GM12875 (cell line): ENCODE measurements around the gene CRYBB3.

Experiments used
- H3K4me3 ChIP-seq: one replicate; pipeline ENCODE4 v1.5.1; 2011; ENCODE audit warnings: low read depth, low read length, control low read depth
- CTCF ChIP-seq: IDR thresholded peaks from 2 replicates; pipeline ENCODE4 v1.5.1; 2011; ENCODE audit warnings: low read depth, mild to moderate bottlenecking, control low read depth, inconsistent platforms, low read length, moderate library complexity, borderline replicate concordance; ENCODE audit not compliant: insufficient read depth

Gene CRYBB3

GRCh38 chr22:25183949-25184619, 15.6 kb upstream of the CRYBB3 start:
- H3K4me3 ChIP-seq: no peak overlapping the region
- no peak for TF ChIP-seq CTCF

- H3K4me3 ChIP-seq: no peak overlapping the region
- no peak for TF ChIP-seq CTCF
These were observed 13.5 kb upstream of the CRYBB3 start for GRCh38 chr22:25186140-25186539.

GRCh38 chr22:25187469-25187868, 12.2 kb upstream of the CRYBB3 start:
- no peak for TF ChIP-seq CTCF
- no peak overlapping the region for H3K4me3 ChIP-seq

GRCh38 chr22:25192406-25192805, 7.3 kb upstream of the CRYBB3 start:
- no peak overlapping the region for H3K4me3 ChIP-seq
- no peak for TF ChIP-seq CTCF

GRCh38 chr22:25193130-25193529, 6.5 kb upstream of the CRYBB3 start:
- H3K4me3 ChIP-seq: no peak overlapping the region
- no peak for TF ChIP-seq CTCF

GRCh38 chr22:25193548-25193947, 6.1 kb upstream of the CRYBB3 start:
- TF ChIP-seq CTCF: no peak

GRCh38 chr22:25196326-25196725, 3.3 kb upstream of the CRYBB3 start:
- TF ChIP-seq CTCF: no peak
- no peak overlapping the region for H3K4me3 ChIP-seq

More at GRCh38 chr22:25193548-25193947, 6.1 kb upstream of the CRYBB3 start:
- H3K4me3 ChIP-seq: no peak overlapping the region
